NCI-H1417 (cell line): ENCODE results near the gene RNF157.

Experiments
- DNase-seq, 3 experiments: peaks; one replicate each; lab custom pipeline; 2025; lab: John Stamatoyannopoulos, UW

RNF157 gene

GRCh38 chr17:76157759-76158158 is 82.5 kb downstream of the RNF157 start:
- DNase-seq: no peak

GRCh38 chr17:76156662-76156991 is 83.7 kb downstream of the RNF157 start:
- no peak for DNase-seq

- DNase-seq: no peak
Observed at GRCh38 chr17:76155988-76156661, 84.2 kb downstream of the RNF157 start.

DNA sequence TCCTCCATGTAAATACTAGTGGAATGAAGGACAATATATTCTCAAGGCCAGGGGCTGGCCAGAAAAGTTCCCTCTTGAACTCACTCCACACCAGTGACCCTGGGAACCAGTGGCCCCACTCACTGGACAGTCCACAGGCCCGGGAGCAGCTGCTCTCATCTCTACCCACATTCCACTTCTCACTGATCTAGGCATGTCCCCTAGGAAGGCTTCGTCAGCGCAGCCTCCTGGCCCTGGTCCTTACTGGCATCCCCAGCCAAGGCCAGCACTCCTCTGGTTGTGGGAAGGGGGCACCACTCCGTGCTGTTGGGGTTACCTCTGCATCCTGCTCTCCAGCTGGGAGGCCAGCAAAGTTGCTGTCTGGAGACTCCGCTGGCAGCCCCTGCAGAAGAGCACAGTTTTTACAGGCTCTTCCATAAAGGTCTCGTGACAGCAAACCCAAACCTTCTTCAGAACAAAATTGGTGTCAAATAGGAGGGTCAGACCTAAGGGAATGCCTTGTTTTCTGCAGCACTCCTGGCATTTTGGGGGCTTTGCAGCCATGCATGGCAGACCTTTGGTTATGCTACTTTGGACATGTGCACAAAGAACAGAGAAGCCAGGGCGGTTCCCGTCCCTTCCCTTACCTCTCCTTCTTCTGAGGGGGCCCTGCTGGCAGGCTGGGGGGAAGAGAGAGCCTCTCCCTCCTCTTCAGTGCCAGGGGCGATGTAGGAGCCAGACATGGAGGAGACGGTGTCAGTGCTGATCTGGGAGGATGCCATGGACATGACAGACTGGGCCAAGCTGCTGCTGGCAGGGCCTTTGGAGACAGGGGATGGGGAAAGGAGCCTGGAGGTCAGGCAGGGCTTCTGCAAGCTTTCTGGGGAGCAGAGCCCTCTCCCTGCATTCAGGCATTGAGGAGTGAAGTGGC is 85.1 kb downstream of the RNF157 start:
- no peak for DNase-seq

GRCh38 chr17:76154292-76154691 is 86.0 kb downstream of the RNF157 start:
- no peak for DNase-seq

- DNase-seq: peak in 1 of 3 experiments; percentile 28
Observed at GRCh38 chr17:76153640-76154039, 86.7 kb downstream of the RNF157 start.

GRCh38 chr17:76153202-76153601 is 87.1 kb downstream of the RNF157 start:
- peak in 1 of 3 experiments; percentile 15 for DNase-seq

GRCh38 chr17:76152591-76152990 is 87.7 kb downstream of the RNF157 start:
- DNase-seq: no peak

DNA sequence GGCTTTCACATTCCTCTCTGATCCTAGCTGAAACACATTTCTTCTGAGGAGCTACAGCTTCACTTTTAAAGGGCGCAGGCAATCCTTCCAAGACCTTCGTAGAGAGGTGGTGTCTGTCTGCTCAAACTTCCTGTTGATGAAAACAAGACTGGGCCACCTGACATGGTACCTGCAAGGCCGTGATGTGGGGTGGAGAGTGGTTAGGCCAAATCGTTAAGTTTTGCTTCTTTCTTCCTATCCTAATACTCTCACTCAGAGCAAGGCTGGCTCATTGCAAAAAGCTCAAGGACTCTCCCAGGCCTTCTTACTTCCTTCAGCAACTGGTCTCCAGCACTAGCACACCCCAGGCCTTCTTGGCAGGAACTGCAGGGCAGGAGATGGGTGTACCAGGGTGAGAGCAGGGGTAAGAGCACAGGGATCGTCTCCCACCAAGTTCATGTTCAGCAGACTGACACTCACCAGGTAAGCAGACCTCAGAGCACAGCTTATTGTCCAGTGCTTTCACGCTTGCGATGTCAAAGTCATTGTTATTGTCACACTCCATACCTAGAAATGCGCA is 88.3 kb downstream of the RNF157 start:
- DNase-seq: no peak

- DNase-seq: no peak
Observed at GRCh38 chr17:76150712-76151622, 89.3 kb downstream of the RNF157 start.

GRCh38 chr17:76149214-76149613 is 91.1 kb downstream of the RNF157 start:
- DNase-seq: peak in 1 of 3 experiments; percentile 52

- DNase-seq: no peak
Observed at GRCh38 chr17:76148015-76148326, 92.3 kb downstream of the RNF157 start.

- DNase-seq: peak in 2 of 3 experiments; percentile 20 to 67
Observed at GRCh38 chr17:76147211-76148014, 92.9 kb downstream of the RNF157 start.

DNA sequence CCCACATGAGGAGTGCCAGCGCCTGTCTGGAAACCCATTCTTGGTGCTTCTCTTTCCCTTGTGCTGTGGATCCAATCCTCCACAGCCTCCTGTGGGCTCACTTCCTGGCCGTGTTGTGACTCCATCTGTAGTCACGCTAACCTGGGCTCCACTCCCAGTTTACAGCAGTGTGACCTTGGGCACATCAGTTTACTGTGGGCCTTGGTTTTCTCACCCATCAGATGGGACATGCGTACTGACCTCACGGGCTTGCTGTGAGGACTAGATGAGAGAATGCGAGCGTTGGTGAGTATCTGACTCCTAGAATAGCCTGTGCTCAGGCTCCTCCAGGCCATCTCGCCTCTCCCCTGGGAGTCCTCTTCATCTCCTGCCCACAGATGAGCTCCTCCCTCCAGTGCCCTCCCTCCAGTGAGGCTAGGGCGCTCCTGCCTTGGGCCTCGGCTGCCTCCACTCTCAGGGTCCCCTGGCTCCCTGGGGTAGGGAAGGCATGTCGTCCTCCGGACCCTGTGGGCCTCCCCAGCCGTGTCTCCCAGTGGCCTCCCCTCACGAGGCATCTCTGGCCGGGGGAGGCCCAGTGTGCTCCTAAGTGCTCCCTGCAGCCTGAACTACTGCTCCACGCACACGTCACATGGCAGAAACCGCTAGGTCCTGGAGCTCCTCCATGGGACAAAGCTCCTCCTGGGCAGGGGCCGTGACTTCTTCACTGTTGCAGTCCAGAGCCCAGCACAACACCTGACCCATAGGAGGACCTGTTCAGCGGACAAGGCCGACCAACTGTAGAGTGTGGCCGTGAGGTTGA is 94.0 kb downstream of the RNF157 start:
- DNase-seq: no peak

DNA sequence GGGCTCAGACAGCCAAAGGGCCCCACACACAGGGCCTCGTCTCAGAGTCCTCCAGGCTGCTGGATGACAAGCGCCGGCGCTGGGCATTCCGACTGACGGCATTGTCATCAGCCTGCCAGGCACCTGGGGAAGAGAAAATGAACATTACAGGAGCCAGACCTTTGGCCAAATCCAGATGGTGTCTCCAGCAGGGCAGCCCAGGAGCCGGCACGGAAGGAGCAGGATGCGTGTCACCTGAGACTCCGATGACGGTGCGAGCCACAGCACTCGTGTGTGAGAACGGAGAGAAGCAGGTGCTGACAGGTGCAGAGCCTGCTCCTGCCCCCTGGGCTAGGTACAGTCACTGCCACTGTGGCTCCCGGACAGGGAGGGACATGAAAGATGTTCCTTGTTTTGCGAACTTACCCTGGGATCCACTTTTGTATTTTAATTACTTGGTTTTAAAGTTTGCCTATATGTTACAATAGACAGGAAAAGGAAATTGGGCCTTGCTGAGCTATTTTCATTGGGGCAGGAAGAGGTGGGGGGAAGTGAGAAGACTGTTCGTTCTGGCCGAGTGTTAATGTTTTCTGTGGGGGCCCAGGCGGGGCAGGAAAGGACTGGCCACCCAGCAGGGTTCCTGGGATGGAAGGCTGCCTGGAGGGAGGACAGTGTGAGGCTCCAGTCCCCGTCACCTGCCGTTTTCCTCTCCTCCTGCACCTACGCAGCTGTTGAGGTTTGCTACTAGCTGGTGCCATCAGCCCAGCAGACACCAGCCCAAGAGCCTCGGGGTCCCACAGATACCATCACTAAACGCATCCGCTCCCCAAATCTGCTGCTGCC is 94.9 kb downstream of the RNF157 start:
- DNase-seq: peak; percentile 50 to 58 (median 52)

- DNase-seq: no peak
Observed at GRCh38 chr17:76142585-76143041, 97.7 kb downstream of the RNF157 start.

DNA sequence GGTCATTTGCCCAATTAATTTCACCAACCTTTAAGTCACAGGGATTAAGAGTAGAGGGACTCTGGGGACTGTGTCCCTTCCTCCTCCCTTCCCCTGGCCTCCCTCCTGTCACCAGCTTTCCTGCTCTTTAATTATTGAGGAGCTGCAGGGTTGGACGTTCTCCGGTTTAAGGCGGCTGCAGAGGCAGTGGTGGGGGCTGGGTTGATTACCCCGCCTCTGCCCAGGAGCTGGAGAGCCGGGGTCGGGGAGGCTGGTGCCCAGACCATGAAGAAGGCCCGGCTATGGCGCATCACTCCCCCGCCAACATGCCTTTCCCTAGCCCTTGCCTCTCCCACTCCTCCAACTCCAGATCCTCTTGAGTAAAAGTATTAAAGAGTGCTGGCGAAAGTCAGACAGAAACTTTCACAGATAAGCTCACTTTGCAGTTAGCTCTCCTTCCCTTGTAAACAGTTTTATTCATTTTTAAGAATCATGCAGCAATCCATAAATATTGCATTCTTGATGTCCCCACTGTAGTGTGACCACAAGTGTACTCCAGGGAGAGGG is 98.2 kb downstream of the RNF157 start:
- peak in 1 of 3 experiments; percentile 69 for DNase-seq

GRCh38 chr17:76141212-76142038 is 98.9 kb downstream of the RNF157 start, which contains the start of gene FOXJ1:
Gene FOXJ1, minus strand, starts transcription at chr17:76141245. Its CDS starts 850 bp downstream, at chr17:76140395.
- DNase-seq: peak; percentile 93 to 97 (median 94)
